HG02840 (cell line): Measurements from ENCODE around the gene MACF1.
"Not testable (repeated sequence)": the region's sequence is repeated elsewhere in the genome, so short reads cannot be mapped to it uniquely, and the experiment has no call there.

Experiments
- ATAC-seq: cut with Tn5 transposase; IDR thresholded peaks from one replicate; pipeline ENCODE4 v1.9.1; 2021; ENCODE audit warnings: mild to moderate bottlenecking, moderate library complexity, moderate number of reproducible peaks; ENCODE audit not compliant: unreplicated experiment, low FRiP score

The MACF1 gene

GRCh38 chr1:39525366-39526165, 321.1 kb downstream of the MACF1 start:
- ATAC-seq, result peak; percentile 76

GRCh38 chr1:39526466-39527189, 322.1 kb downstream of the MACF1 start:
- no peak for ATAC-seq

- ATAC-seq, result not testable (repeated sequence)
These were observed 322.7 kb downstream of the MACF1 start for GRCh38 chr1:39527190-39527579.

- no peak for ATAC-seq
These were observed 323.6 kb downstream of the MACF1 start for GRCh38 chr1:39528082-39528481.

- ATAC-seq, result no peak
These were observed 325.5 kb downstream of the MACF1 start for GRCh38 chr1:39529901-39530535.

- ATAC-seq, result no peak
These were observed 327.0 kb downstream of the MACF1 start for GRCh38 chr1:39531526-39531925.

GRCh38 chr1:39533442-39533841, 328.9 kb downstream of the MACF1 start:
- ATAC-seq, result no peak
